ENCODE results near the gene HS1BP3. TPM values are rescaled to one million over a fixed set of nuclear protein-coding genes. Genes with fewer than 3 reads are reported as not detected.
A peak's percentile ranks its signal among the peaks of the same experiment; 100 is the strongest.

Gene HS1BP3
- total and polyA plus RNA-seq, 2 of the 4 experiments (the other 2 are of a cell fraction): 9.0 to 14.8 TPM

- Histone ChIP-seq H3K18ac (ENCODE audit: low read depth, low read length) (peak overlapping the region; percentile 5; the same call in 1 of the 2 replicates), H3K27me3 (ENCODE audit: control insufficient read depth, insufficient read depth, low read length) (no peaks in the 10 kb centered on the region), H2AFZ (replicated peaks; ENCODE audit: low read length, poor library complexity) (peak overlapping the region; percentile 45), H3K14ac (replicated peaks; ENCODE audit: low read depth, low read length) (peak overlapping the region; percentile 69), H3K56ac (ENCODE audit: extremely low read depth, insufficient read depth, low read length) (peak overlapping the region; percentile 9; the same call in 1 of the 2 replicates), H4K8ac (ENCODE audit: low read depth in 2 of 2, low read length in 2 of 2) (peak overlapping the region; percentile 49 to 52), H4K91ac (ENCODE audit: insufficient read depth, low read depth, low read length) (peak overlapping the region; percentile 90), H3K4ac (ENCODE audit: low read depth, low read length) (peak overlapping the region; percentile 89), H3K9ac (ENCODE audit: low read depth, low read length) (no peak overlapping the region), H2BK15ac (ENCODE audit: low read depth, low read length) (peak overlapping the region; percentile 78), H3K4me3 (ENCODE audit: insufficient read depth, low read depth, low read length) (no peak overlapping the region), H4K5ac (ENCODE audit: low read depth, low read length) (peak overlapping the region; percentile 27), H3K4me1 (ENCODE audit: control insufficient read depth, insufficient read depth, low read length) (peaks cover 46% of the 10 kb centered on the region), H2AK9ac (replicated peaks; ENCODE audit: low read depth, low read length, poor library complexity) (peak overlapping the region; percentile 59), H2AK5ac (ENCODE audit: low read depth, low read length) (peak overlapping the region; percentile 90), H4K20me1 (ENCODE audit: insufficient read depth, low read length) (no peaks in the 10 kb centered on the region), H2BK5ac (ENCODE audit: low read depth, low read length, poor library complexity, severe bottlenecking) (peak overlapping the region; percentile 7), H2BK120ac (ENCODE audit: low read depth, low read length) (peak overlapping the region; percentile 95), H3K4me2 (ENCODE audit: low read depth, low read length) (no peak overlapping the region), H3K9me1 (ENCODE audit: insufficient read depth, low read length) (peaks cover 51% of the 10 kb centered on the region), H3K36me3 (ENCODE audit: control insufficient read depth, insufficient read depth, low read length) (no peaks in the 10 kb centered on the region), H3K9me3 (ENCODE audit: control insufficient read depth, insufficient read depth, low read length) (no peaks in the 10 kb centered on the region), H2BK20ac (ENCODE audit: low read depth, low read length) (peak overlapping the region; percentile 98), H3K23ac (ENCODE audit: low read depth, low read length) (peak overlapping the region; percentile 69; the same call in 1 of the 2 replicates), H3K79me1 (ENCODE audit: low read depth in 1 of 2, low read length in 2 of 2) (peaks cover 0 to 12% of the 10 kb centered on the region in 2 experiments; a peak in 1 of 4 replicates), H3K27ac (ENCODE audit: insufficient read depth, low read length) (no peak overlapping the region; the same call in 1 of the 2 replicates)
- ATAC-seq (ENCODE audit: low read depth) (no peak), DNase-seq (no peak)
- POLR2A ChIA-PET (ENCODE audit: unreplicated experiment): no interaction called here
- in situ Hi-C loops (cut with MboI; ENCODE audit: low sequenced_read_pairs) (no loop called here), dilution Hi-C loops (cut with HindIII; ENCODE audit: low sequenced_read_pairs, unreplicated experiment) (no loop called here), intact Hi-C loops (cut with micrococcal nuclease) (no loop called here)
- WGBS, 2 experiments (ENCODE audit: extremely low coverage in 2 of 2, insufficient read length in 1 of 2): 96% methylated on average over 4 of the region's 11 CpGs; no CpG with 5 or more reads in 1 of the 2 experiments
- BruUV-seq (replicated peaks): no TSS peak
- CTCF ChIA-PET: no interaction called here
- no peak for TF ChIP-seq RFX5 (IDR thresholded peaks at IDR 0.05; ENCODE audit: low read depth, low read length)
- TF ChIP-seq POLR2A (IDR thresholded peaks at IDR 0.05; ENCODE audit: low read depth, low read length): no peak
- no peak for TF ChIP-seq CTCF (conservative IDR thresholded peaks at IDR 0.05; ENCODE audit: low read depth, low read length)
- TF ChIP-seq RCOR1 (IDR thresholded peaks at IDR 0.05; ENCODE audit: insufficient replicate concordance, low read length): no peak
- no peak for TF ChIP-seq CEBPB (IDR thresholded peaks at IDR 0.05; ENCODE audit: low read depth, low read length)
- TF ChIP-seq USF2 (IDR thresholded peaks at IDR 0.05; ENCODE audit: low read depth, low read length): no peak
- no peak for TF ChIP-seq CHD1 (IDR thresholded peaks at IDR 0.05; ENCODE audit: low read depth, low read length)
- no peak for TF ChIP-seq MAZ (IDR thresholded peaks at IDR 0.05; ENCODE audit: borderline replicate concordance, low read depth, low read length)
- no peak for TF ChIP-seq MAFK (IDR thresholded peaks at IDR 0.05; ENCODE audit: low read depth, low read length)
- TF ChIP-seq ELK1 (IDR thresholded peaks at IDR 0.05; ENCODE audit: borderline replicate concordance, low read depth, low read length): no peak
- TF ChIP-seq BHLHE40 (IDR thresholded peaks at IDR 0.05; ENCODE audit: low read depth, low read length): no peak
- no peak for TF ChIP-seq RAD21 (IDR thresholded peaks at IDR 0.05; ENCODE audit: low read length)
- no peak for TF ChIP-seq FOS (IDR thresholded peaks at IDR 0.05; ENCODE audit: low read depth, low read length)
- no peak for TF ChIP-seq SMC3 (IDR thresholded peaks at IDR 0.05; ENCODE audit: low read depth, low read length)
Observed at GRCh38 chr2:20588918-20589871, 61.7 kb downstream of the HS1BP3 start.
